ENCODE data around the gene RNF6. TPM values are rescaled to one million over a fixed set of nuclear protein-coding genes. Genes with fewer than 3 reads are reported as not detected.
A peak's percentile ranks its signal among the peaks of the same experiment; 100 is the strongest.

Gene RNF6
- polyA plus RNA-seq, 1 of the 3 experiments (the other 2 are of a cell fraction): 13.8 TPM

DNA sequence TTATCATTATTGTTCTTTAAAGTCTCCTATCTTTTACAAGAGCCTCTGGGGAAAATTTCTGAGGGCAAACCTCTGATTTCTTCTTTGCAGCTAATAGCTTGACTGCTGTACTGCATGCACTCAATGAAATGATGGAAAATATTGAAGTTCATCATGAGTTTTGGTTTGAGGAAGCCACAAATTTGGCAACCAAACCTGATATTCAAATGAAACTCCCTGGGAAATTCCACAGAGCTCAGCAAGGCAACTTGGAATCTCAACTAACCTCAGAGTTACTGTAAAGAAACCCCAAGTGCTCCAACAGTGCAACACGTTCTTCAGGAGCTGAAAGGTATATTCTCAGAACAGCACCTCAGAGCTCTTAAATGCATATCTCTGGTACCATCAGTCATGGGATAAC, 14.2 kb upstream of the RNF6 start:
- H2AFZ ChIP-seq (ENCODE audit: low read depth): no peak overlapping the region
- H3K9ac ChIP-seq: no peak overlapping the region
- H3K36me3 ChIP-seq (replicated peaks in 1 of 2; ENCODE audit: control insufficient read depth in 1 of 2, insufficient read depth in 2 of 2, low read length in 1 of 2): no peaks in the 10 kb centered on the region
- no peak overlapping the region for H3K4me3 ChIP-seq (ENCODE audit: low read depth in 2 of 2, low read length in 1 of 2)
- WGBS (ENCODE audit: low lambda C conversion rate): 9% methylated on average over 1 of the region's 1 CpG
- DNase-seq: no peak
- H3K27me3 ChIP-seq (ENCODE audit: insufficient read depth): no peaks in the 10 kb centered on the region
- H3K4me1 ChIP-seq (ENCODE audit: control insufficient read depth in 1 of 2, insufficient read depth in 2 of 2, low read depth in 1 of 2, low read length in 1 of 2): peaks cover 0 to under 1% of the 10 kb centered on the region in 2 experiments; a peak in 1 of 4 replicates
- no peaks in the 10 kb centered on the region for H3K79me2 ChIP-seq (ENCODE audit: insufficient read depth)
- H4K20me1 ChIP-seq (ENCODE audit: insufficient read depth): no peaks in the 10 kb centered on the region
- ChIA-PET CTCF (interaction anchor here (0.7 to 1.5 kb wide), 4 partner anchors 9 to 260 kb away, joined by 3 to 7 read pairs (median 4); no protein-coding TSS in a partner anchor), POLR2A (no interaction called here)
- no peaks in the 10 kb centered on the region for H3K9me3 ChIP-seq
- H3K9me2 ChIP-seq: no peaks in the 10 kb centered on the region
- TF ChIP-seq EP300 (IDR thresholded peaks at IDR 0.05; ENCODE audit: borderline replicate concordance in 1 of 2, low read depth in 1 of 2, low read length in 1 of 2): no peak
- TF ChIP-seq CHD2 (IDR thresholded peaks at IDR 0.05; ENCODE audit: low read length, partially characterized antibody): no peak
- no peak for TF ChIP-seq TAF1 (IDR thresholded peaks at IDR 0.05; ENCODE audit: borderline replicate concordance, low read depth, low read length)
- no peaks in the 10 kb centered on the region for H3F3A ChIP-seq (replicated peaks; ENCODE audit: insufficient read depth)
- H3K27ac ChIP-seq (ENCODE audit: low read depth in 2 of 2, low read length in 1 of 2): no peak overlapping the region
- H3K4me2 ChIP-seq: no peak overlapping the region

DNA sequence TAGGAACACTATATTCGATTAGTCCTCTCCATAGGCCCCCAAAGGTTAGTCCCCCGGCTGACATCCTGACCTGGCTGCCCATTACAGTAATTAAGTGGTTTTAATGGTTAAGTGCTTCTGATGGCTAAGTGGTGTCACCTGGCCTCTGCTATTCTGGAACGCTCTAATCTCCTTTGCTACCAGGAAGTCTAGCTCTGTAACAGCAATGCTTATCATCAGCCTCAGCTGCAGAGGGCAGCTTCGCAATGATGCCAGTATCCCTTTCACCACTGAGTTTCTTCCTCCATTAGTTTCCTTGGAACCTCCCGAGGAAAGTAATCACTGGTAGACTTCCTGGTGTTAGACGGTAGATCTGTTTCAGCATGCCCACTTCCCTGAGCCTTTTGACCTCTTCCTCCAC, 8.6 kb upstream of the RNF6 start:
- no peak overlapping the region for H3K4me2 ChIP-seq
- H3K4me3 ChIP-seq (ENCODE audit: low read depth in 2 of 2, low read length in 1 of 2): no peak overlapping the region
- WGBS (ENCODE audit: low lambda C conversion rate): 73% methylated on average over 6 of the region's 6 CpGs
- no peak overlapping the region for H3K9ac ChIP-seq
- H3K9me3 ChIP-seq: no peaks in the 10 kb centered on the region
- H3K36me3 ChIP-seq (replicated peaks in 1 of 2; ENCODE audit: control insufficient read depth in 1 of 2, insufficient read depth in 2 of 2, low read length in 1 of 2): no peaks in the 10 kb centered on the region
- no peak overlapping the region; a peak in 1 of 4 replicates for H3K27ac ChIP-seq (ENCODE audit: low read depth in 2 of 2, low read length in 1 of 2)
- H3K79me2 ChIP-seq (ENCODE audit: insufficient read depth): no peaks in the 10 kb centered on the region
- H4K20me1 ChIP-seq (ENCODE audit: insufficient read depth): no peaks in the 10 kb centered on the region
- H3F3A ChIP-seq (replicated peaks; ENCODE audit: insufficient read depth): no peaks in the 10 kb centered on the region
- ChIA-PET CTCF (interaction anchor here (0.8 to 1.0 kb wide), 2 partner anchors 23 to 266 kb away, joined by 3 read pairs; no protein-coding TSS in a partner anchor), POLR2A (no interaction called here)
- H3K4me1 ChIP-seq (ENCODE audit: control insufficient read depth in 1 of 2, insufficient read depth in 2 of 2, low read depth in 1 of 2, low read length in 1 of 2): peaks cover 0 to 10% of the 10 kb centered on the region in 2 experiments; a peak in 1 of 4 replicates
- H2AFZ ChIP-seq (ENCODE audit: low read depth): no peak overlapping the region
- peak; percentile 42 for DNase-seq
- H3K27me3 ChIP-seq (ENCODE audit: insufficient read depth): no peaks in the 10 kb centered on the region
- TF ChIP-seq POLR2AphosphoS5 (IDR thresholded peaks at IDR 0.05; ENCODE audit: low read depth, low read length): no peak
- TF ChIP-seq, protein P1, sequence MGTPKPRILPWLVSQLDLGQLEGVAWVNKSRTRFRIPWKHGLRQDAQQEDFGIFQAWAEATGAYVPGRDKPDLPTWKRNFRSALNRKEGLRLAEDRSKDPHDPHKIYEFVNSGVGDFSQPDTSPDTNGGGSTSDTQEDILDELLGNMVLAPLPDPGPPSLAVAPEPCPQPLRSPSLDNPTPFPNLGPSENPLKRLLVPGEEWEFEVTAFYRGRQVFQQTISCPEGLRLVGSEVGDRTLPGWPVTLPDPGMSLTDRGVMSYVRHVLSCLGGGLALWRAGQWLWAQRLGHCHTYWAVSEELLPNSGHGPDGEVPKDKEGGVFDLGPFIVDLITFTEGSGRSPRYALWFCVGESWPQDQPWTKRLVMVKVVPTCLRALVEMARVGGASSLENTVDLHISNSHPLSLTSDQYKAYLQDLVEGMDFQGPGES (IDR thresholded peaks at IDR 0.05; ENCODE audit: low read depth, low read length): no peak
- TF ChIP-seq SMC3 (IDR thresholded peaks at IDR 0.05; ENCODE audit: low read depth, low read length): no peak
- TF ChIP-seq SIN3A (IDR thresholded peaks at IDR 0.05; ENCODE audit: borderline replicate concordance, low read depth, low read length): no peak
- no peak for TF ChIP-seq NFIC (IDR thresholded peaks at IDR 0.05; ENCODE audit: borderline replicate concordance)
- no peak for TF ChIP-seq CHD2 (IDR thresholded peaks at IDR 0.05; ENCODE audit: low read length, partially characterized antibody)
- no peak for TF ChIP-seq GABPA (IDR thresholded peaks at IDR 0.05; ENCODE audit: low read depth)
- no peak for TF ChIP-seq FOXM1 (IDR thresholded peaks at IDR 0.05; ENCODE audit: low read depth)
- TF ChIP-seq TAF1 (IDR thresholded peaks at IDR 0.05; ENCODE audit: borderline replicate concordance, low read depth, low read length): no peak
- TF ChIP-seq EP300 (IDR thresholded peaks at IDR 0.05; ENCODE audit: borderline replicate concordance in 1 of 2, low read depth in 1 of 2, low read length in 1 of 2): no peak
- TF ChIP-seq, protein P2, sequence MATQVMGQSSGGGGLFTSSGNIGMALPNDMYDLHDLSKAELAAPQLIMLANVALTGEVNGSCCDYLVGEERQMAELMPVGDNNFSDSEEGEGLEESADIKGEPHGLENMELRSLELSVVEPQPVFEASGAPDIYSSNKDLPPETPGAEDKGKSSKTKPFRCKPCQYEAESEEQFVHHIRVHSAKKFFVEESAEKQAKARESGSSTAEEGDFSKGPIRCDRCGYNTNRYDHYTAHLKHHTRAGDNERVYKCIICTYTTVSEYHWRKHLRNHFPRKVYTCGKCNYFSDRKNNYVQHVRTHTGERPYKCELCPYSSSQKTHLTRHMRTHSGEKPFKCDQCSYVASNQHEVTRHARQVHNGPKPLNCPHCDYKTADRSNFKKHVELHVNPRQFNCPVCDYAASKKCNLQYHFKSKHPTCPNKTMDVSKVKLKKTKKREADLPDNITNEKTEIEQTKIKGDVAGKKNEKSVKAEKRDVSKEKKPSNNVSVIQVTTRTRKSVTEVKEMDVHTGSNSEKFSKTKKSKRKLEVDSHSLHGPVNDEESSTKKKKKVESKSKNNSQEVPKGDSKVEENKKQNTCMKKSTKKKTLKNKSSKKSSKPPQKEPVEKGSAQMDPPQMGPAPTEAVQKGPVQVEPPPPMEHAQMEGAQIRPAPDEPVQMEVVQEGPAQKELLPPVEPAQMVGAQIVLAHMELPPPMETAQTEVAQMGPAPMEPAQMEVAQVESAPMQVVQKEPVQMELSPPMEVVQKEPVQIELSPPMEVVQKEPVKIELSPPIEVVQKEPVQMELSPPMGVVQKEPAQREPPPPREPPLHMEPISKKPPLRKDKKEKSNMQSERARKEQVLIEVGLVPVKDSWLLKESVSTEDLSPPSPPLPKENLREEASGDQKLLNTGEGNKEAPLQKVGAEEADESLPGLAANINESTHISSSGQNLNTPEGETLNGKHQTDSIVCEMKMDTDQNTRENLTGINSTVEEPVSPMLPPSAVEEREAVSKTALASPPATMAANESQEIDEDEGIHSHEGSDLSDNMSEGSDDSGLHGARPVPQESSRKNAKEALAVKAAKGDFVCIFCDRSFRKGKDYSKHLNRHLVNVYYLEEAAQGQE (IDR thresholded peaks at IDR 0.05; ENCODE audit: low read depth, low read length): no peak
- TF ChIP-seq TEAD4 (IDR thresholded peaks at IDR 0.05; ENCODE audit: borderline replicate concordance, insufficient read depth): no peak
- TF ChIP-seq FOSL2 (IDR thresholded peaks at IDR 0.05; ENCODE audit: borderline replicate concordance, low read depth): no peak
- TF ChIP-seq FOXJ3 (CRISPR knock-in tag; IDR thresholded peaks at IDR 0.05): no peak
- TF ChIP-seq GATA2 (CRISPR knock-in tag; IDR thresholded peaks at IDR 0.05): no peak
- TF ChIP-seq, protein P3, sequence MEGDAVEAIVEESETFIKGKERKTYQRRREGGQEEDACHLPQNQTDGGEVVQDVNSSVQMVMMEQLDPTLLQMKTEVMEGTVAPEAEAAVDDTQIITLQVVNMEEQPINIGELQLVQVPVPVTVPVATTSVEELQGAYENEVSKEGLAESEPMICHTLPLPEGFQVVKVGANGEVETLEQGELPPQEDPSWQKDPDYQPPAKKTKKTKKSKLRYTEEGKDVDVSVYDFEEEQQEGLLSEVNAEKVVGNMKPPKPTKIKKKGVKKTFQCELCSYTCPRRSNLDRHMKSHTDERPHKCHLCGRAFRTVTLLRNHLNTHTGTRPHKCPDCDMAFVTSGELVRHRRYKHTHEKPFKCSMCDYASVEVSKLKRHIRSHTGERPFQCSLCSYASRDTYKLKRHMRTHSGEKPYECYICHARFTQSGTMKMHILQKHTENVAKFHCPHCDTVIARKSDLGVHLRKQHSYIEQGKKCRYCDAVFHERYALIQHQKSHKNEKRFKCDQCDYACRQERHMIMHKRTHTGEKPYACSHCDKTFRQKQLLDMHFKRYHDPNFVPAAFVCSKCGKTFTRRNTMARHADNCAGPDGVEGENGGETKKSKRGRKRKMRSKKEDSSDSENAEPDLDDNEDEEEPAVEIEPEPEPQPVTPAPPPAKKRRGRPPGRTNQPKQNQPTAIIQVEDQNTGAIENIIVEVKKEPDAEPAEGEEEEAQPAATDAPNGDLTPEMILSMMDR (IDR thresholded peaks at IDR 0.05): no peak
- no peaks in the 10 kb centered on the region for H3K9me2 ChIP-seq
